Hypothalamus (tissue), 51 donors: Measurements from ENCODE around the gene EXOSC5.
"Not testable (repeated sequence)": the region's sequence is repeated elsewhere in the genome, so short reads cannot be mapped to it uniquely, and the experiment has no call there.

Source experiments
- DNase-seq, 51 donors: peaks; one replicate each; lab custom pipeline; 2025; lab: John Stamatoyannopoulos, UW

Gene EXOSC5

GRCh38 chr19:41397086-41398049 is at the start of gene EXOSC5, which contains the start of gene BCKDHA:
EXOSC5 (minus strand) TSS chr19:41397359; CDS start chr19:41397328, 31 bp downstream.
BCKDHA (plus strand) TSS chr19:41397818; CDS start chr19:41397828, 10 bp downstream.
- DNase-seq, result peak; percentile 84 to 99 (median 97)

GRCh38 chr19:41445575-41445974 is 48.4 kb upstream of the EXOSC5 start:
- no peak for DNase-seq

- DNase-seq, result no peak
These were observed 46.8 kb upstream of the EXOSC5 start for GRCh38 chr19:41443813-41444455.

GRCh38 chr19:41442473-41443355 is 45.6 kb upstream of the EXOSC5 start, which contains the start of gene ERICH4:
ERICH4 (plus strand) TSS chr19:41443156; CDS start chr19:41443170, 14 bp downstream.
- DNase-seq, result no peak

- DNase-seq, result no peak
These were observed 44.3 kb upstream of the EXOSC5 start for GRCh38 chr19:41441321-41441945.

- DNase-seq, result peak; percentile 57 to 99 (median 90)
These were observed 42.5 kb upstream of the EXOSC5 start, which contains the start of gene DMAC2 for GRCh38 chr19:41439441-41440222. DMAC2 (minus strand) TSS chr19:41439912; CDS start chr19:41439899, 13 bp downstream.

GRCh38 chr19:41437944-41438574 is 40.9 kb upstream of the EXOSC5 start:
- DNase-seq, result no peak

- no peak for DNase-seq
These were observed 39.5 kb upstream of the EXOSC5 start for GRCh38 chr19:41436674-41436951.

- DNase-seq, result no peak
These were observed 38.9 kb upstream of the EXOSC5 start for GRCh38 chr19:41435936-41436673.

- DNase-seq, result not testable (repeated sequence)
These were observed 38.2 kb upstream of the EXOSC5 start for GRCh38 chr19:41435376-41435775.

- no peak for DNase-seq
These were observed 37.3 kb upstream of the EXOSC5 start for GRCh38 chr19:41434450-41434849.

- peak in 1 of 51 donors; percentile 34 for DNase-seq
These were observed 36.0 kb upstream of the EXOSC5 start for GRCh38 chr19:41433171-41433570.

GRCh38 chr19:41431426-41432386 is 34.5 kb upstream of the EXOSC5 start:
- DNase-seq, result peak in 4 of 51 donors; percentile 7 to 19 (median 14)

- DNase-seq, result no peak
These were observed 33.8 kb upstream of the EXOSC5 start for GRCh38 chr19:41430922-41431321.

GRCh38 chr19:41428481-41428859 is 31.3 kb upstream of the EXOSC5 start:
- DNase-seq, result no peak

- DNase-seq, result peak in 6 of 51 donors; percentile 1 to 31 (median 23)
These were observed 30.7 kb upstream of the EXOSC5 start for GRCh38 chr19:41427647-41428480.
